ENCODE measurements around the gene WDPCP. TPM values are rescaled to one million over a fixed set of nuclear protein-coding genes. Genes with fewer than 3 reads are reported as not detected.

The WDPCP gene
- total and polyA plus RNA-seq, 10 of the 15 experiments (the other 5 are each of a cell fraction or from before 2014, with no cell fraction given): 2.1 to 7.9 (median 4.6) TPM

DNA sequence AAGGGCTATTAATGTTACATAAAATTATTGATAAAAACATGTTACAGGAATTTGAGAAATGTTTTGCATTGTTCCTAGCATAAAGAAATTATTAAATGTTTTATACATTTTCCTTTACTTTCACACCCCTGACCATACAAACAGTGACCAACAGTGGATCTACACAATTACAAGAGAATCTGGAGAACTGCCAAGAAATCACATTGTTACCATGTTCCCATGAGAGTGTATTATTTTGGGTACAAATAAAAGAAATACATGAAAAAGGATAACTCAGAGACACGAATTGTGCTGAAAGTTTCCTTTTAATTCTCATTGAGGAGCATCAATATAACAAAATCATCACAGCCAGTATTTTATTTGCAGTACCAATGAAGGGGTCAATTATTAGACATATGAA, 150.1 kb downstream of the WDPCP start (continued):
- TF ChIP-seq, protein P1, sequence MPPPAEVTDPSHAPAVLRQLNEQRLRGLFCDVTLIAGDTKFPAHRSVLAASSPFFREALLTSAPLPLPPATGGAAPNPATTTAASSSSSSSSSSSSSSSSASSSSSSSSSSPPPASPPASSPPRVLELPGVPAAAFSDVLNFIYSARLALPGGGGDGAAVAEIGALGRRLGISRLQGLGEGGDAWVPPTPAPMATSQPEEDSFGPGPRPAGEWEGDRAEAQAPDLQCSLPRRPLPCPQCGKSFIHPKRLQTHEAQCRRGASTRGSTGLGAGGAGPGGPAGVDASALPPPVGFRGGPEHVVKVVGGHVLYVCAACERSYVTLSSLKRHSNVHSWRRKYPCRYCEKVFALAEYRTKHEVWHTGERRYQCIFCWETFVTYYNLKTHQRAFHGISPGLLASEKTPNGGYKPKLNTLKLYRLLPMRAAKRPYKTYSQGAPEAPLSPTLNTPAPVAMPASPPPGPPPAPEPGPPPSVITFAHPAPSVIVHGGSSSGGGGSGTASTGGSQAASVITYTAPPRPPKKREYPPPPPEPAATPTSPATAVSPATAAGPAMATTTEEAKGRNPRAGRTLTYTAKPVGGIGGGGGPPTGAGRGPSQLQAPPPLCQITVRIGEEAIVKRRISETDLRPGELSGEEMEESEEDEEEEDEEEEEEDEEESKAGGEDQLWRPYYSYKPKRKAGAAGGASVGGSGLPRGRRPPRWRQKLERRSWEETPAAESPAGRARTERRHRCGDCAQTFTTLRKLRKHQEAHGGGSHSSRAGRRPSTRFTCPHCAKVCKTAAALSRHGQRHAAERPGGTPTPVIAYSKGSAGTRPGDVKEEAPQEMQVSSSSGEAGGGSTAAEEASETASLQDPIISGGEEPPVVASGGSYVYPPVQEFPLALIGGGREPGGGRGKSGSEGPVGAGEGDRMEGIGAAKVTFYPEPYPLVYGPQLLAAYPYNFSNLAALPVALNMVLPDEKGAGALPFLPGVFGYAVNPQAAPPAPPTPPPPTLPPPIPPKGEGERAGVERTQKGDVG (CRISPR knock-in tag; IDR thresholded peaks at IDR 0.05): no peak
- TF ChIP-seq BRCA1 (IDR thresholded peaks at IDR 0.05; ENCODE audit: low read depth, low read length): no peak
- TF ChIP-seq, protein P2, sequence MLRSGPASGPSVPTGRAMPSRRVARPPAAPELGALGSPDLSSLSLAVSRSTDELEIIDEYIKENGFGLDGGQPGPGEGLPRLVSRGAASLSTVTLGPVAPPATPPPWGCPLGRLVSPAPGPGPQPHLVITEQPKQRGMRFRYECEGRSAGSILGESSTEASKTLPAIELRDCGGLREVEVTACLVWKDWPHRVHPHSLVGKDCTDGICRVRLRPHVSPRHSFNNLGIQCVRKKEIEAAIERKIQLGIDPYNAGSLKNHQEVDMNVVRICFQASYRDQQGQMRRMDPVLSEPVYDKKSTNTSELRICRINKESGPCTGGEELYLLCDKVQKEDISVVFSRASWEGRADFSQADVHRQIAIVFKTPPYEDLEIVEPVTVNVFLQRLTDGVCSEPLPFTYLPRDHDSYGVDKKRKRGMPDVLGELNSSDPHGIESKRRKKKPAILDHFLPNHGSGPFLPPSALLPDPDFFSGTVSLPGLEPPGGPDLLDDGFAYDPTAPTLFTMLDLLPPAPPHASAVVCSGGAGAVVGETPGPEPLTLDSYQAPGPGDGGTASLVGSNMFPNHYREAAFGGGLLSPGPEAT (IDR thresholded peaks at IDR 0.05; ENCODE audit: low read depth): no peak
- TF ChIP-seq NR2C2 (IDR thresholded peaks at IDR 0.05; ENCODE audit: borderline replicate concordance, control insufficient read depth, insufficient read length, low read depth): no peak
- TF ChIP-seq, protein P3, sequence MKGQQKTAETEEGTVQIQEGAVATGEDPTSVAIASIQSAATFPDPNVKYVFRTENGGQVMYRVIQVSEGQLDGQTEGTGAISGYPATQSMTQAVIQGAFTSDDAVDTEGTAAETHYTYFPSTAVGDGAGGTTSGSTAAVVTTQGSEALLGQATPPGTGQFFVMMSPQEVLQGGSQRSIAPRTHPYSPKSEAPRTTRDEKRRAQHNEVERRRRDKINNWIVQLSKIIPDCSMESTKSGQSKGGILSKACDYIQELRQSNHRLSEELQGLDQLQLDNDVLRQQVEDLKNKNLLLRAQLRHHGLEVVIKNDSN (IDR thresholded peaks at IDR 0.05; ENCODE audit: borderline replicate concordance, extremely low read length, insufficient read depth, low read depth, low read length): no peak
- TF ChIP-seq SPI1 (IDR thresholded peaks at IDR 0.05; ENCODE audit: borderline replicate concordance, insufficient read depth, low read depth, low read length): no peak
- no peak for TF ChIP-seq TCF7 (IDR thresholded peaks at IDR 0.05; ENCODE audit: borderline replicate concordance)
- TF ChIP-seq JUND (IDR thresholded peaks at IDR 0.05; ENCODE audit: low read depth, low read length): no peak
